ENCODE measurements around the gene RMDN2. TPM values are rescaled to one million over a fixed set of nuclear protein-coding genes. Genes with fewer than 3 reads are reported as not detected.
A peak's percentile ranks its signal among the peaks of the same experiment; 100 is the strongest.

The RMDN2 gene
- total and polyA plus RNA-seq, 10 of the 15 experiments (the other 5 are each of a cell fraction or from before 2014, with no cell fraction given), result 2.6 to 12.4 (median 9.2) TPM

DNA sequence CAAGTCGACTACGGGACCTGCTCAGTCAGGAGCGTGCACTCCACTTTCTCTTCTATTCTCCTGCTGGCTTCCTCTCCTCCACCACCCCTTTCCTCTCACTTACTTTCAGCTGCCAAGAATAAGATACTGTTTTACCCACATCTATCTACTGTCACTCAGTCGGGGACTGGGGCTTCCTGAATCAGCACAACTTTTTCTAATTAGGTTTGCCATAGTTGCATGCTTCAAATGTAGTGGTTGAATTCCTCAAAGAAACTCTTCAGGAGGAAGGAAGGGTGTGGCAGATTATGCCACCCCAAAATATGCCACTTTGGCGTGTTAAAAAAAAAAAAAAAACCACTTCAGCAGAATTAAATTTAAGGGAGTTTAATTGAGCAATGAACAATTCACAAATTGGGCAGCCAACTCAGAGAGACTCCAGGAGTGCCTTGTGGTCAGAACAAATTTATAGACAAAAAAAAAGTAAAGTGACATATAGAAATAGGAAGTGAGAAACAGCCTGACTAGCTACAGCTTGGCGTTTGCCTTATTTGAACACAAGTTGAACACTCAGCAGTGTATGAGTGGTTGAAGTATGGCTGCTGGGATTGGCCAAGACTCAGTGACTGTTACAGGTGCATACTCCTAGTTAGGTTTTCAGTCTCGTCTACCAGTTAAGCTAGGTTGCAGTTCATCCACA, 32.5 kb upstream of the RMDN2 start (continued):
- TF ChIP-seq MTA3 (IDR thresholded peaks at IDR 0.05; ENCODE audit: borderline replicate concordance, low read length) (no peak), TAF1 (IDR thresholded peaks at IDR 0.05; ENCODE audit: borderline replicate concordance, low read depth, low read length) (peak; percentile 37; the same call in 1 of the 2 replicates), CBX5 (IDR thresholded peaks at IDR 0.05; ENCODE audit: low read depth) (0 out of 2 replicates have a peak, but pooled peaks have one; percentile 45), TCF3 (IDR thresholded peaks at IDR 0.05; ENCODE audit: borderline replicate concordance, insufficient read depth, low read depth, low read length) (0 out of 2 replicates have a peak, but pooled peaks have one; percentile 7), BHLHE40 (IDR thresholded peaks at IDR 0.05; ENCODE audit: borderline replicate concordance in 1 of 2, low read depth in 2 of 2, low read length in 1 of 2) (peak in 1 of 2 experiments; percentile 7; a peak in 1 of 4 replicates), CHD4 (IDR thresholded peaks at IDR 0.05) (no peak), HDAC6 (IDR thresholded peaks at IDR 0.05; ENCODE audit: unreplicated experiment) (no peak), ZNF622 (IDR thresholded peaks at IDR 0.05) (peak; percentile 56), SREBF1 (IDR thresholded peaks at IDR 0.05; ENCODE audit: low read length) (no peak), SMARCA5 (IDR thresholded peaks at IDR 0.05) (no peak), SRF (IDR thresholded peaks at IDR 0.05; ENCODE audit: low read depth in 2 of 2, low read length in 2 of 2) (peak; percentile 82 to 98), ZNF384 (IDR thresholded peaks at IDR 0.05; ENCODE audit: borderline replicate concordance, low read depth, low read length) (peak; percentile 91), NFIC (IDR thresholded peaks at IDR 0.05; ENCODE audit: low read depth, low read length) (peak; percentile 68; the same call in 1 of the 2 replicates), SP1 (IDR thresholded peaks at IDR 0.05; ENCODE audit: low read depth, low read length) (peak; percentile 38)
- TF ChIP-seq, protein P1, sequence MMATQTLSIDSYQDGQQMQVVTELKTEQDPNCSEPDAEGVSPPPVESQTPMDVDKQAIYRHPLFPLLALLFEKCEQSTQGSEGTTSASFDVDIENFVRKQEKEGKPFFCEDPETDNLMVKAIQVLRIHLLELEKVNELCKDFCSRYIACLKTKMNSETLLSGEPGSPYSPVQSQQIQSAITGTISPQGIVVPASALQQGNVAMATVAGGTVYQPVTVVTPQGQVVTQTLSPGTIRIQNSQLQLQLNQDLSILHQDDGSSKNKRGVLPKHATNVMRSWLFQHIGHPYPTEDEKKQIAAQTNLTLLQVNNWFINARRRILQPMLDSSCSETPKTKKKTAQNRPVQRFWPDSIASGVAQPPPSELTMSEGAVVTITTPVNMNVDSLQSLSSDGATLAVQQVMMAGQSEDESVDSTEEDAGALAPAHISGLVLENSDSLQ (IDR thresholded peaks at IDR 0.05), result peak; percentile 96
- TF ChIP-seq, protein P2, sequence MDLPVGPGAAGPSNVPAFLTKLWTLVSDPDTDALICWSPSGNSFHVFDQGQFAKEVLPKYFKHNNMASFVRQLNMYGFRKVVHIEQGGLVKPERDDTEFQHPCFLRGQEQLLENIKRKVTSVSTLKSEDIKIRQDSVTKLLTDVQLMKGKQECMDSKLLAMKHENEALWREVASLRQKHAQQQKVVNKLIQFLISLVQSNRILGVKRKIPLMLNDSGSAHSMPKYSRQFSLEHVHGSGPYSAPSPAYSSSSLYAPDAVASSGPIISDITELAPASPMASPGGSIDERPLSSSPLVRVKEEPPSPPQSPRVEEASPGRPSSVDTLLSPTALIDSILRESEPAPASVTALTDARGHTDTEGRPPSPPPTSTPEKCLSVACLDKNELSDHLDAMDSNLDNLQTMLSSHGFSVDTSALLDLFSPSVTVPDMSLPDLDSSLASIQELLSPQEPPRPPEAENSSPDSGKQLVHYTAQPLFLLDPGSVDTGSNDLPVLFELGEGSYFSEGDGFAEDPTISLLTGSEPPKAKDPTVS (IDR thresholded peaks at IDR 0.05; ENCODE audit: low read depth, low read length), result no peak
- TF ChIP-seq, protein P3, sequence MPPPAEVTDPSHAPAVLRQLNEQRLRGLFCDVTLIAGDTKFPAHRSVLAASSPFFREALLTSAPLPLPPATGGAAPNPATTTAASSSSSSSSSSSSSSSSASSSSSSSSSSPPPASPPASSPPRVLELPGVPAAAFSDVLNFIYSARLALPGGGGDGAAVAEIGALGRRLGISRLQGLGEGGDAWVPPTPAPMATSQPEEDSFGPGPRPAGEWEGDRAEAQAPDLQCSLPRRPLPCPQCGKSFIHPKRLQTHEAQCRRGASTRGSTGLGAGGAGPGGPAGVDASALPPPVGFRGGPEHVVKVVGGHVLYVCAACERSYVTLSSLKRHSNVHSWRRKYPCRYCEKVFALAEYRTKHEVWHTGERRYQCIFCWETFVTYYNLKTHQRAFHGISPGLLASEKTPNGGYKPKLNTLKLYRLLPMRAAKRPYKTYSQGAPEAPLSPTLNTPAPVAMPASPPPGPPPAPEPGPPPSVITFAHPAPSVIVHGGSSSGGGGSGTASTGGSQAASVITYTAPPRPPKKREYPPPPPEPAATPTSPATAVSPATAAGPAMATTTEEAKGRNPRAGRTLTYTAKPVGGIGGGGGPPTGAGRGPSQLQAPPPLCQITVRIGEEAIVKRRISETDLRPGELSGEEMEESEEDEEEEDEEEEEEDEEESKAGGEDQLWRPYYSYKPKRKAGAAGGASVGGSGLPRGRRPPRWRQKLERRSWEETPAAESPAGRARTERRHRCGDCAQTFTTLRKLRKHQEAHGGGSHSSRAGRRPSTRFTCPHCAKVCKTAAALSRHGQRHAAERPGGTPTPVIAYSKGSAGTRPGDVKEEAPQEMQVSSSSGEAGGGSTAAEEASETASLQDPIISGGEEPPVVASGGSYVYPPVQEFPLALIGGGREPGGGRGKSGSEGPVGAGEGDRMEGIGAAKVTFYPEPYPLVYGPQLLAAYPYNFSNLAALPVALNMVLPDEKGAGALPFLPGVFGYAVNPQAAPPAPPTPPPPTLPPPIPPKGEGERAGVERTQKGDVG (CRISPR knock-in tag; IDR thresholded peaks at IDR 0.05), result no peak
- TF ChIP-seq, protein P4, sequence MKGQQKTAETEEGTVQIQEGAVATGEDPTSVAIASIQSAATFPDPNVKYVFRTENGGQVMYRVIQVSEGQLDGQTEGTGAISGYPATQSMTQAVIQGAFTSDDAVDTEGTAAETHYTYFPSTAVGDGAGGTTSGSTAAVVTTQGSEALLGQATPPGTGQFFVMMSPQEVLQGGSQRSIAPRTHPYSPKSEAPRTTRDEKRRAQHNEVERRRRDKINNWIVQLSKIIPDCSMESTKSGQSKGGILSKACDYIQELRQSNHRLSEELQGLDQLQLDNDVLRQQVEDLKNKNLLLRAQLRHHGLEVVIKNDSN (IDR thresholded peaks at IDR 0.05; ENCODE audit: borderline replicate concordance, extremely low read length, insufficient read depth, low read depth, low read length), result no peak
- TF ChIP-seq, protein P5, sequence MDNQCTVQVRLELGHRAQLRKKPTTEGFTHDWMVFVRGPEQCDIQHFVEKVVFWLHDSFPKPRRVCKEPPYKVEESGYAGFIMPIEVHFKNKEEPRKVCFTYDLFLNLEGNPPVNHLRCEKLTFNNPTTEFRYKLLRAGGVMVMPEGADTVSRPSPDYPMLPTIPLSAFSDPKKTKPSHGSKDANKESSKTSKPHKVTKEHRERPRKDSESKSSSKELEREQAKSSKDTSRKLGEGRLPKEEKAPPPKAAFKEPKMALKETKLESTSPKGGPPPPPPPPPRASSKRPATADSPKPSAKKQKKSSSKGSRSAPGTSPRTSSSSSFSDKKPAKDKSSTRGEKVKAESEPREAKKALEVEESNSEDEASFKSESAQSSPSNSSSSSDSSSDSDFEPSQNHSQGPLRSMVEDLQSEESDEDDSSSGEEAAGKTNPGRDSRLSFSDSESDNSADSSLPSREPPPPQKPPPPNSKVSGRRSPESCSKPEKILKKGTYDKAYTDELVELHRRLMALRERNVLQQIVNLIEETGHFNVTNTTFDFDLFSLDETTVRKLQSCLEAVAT (IDR thresholded peaks at IDR 0.05), result peak; percentile 66; the same call in 1 of the 2 replicates
- TF ChIP-seq, protein P6, sequence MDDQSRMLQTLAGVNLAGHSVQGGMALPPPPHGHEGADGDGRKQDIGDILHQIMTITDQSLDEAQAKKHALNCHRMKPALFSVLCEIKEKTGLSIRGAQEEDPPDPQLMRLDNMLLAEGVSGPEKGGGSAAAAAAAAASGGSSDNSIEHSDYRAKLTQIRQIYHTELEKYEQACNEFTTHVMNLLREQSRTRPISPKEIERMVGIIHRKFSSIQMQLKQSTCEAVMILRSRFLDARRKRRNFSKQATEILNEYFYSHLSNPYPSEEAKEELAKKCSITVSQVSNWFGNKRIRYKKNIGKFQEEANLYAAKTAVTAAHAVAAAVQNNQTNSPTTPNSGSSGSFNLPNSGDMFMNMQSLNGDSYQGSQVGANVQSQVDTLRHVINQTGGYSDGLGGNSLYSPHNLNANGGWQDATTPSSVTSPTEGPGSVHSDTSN (IDR thresholded peaks at IDR 0.05; ENCODE audit: insufficient replicate concordance, low read depth, low read length), result peak; percentile 91
